Neuron (in vitro differentiated cells): ENCODE results near the gene TTC23.

Experiments
- H2AFZ ChIP-seq: one replicate; pipeline ENCODE4 v1.6.1; 2013; ENCODE audit warnings: low read depth, mild to moderate bottlenecking, inconsistent platforms, low read length, moderate library complexity
- H3K27me3 ChIP-seq: one replicate; pipeline ENCODE4 v1.6.1; 2013; ENCODE audit warnings: low read length; ENCODE audit not compliant: insufficient read depth
- H3K36me3 ChIP-seq: one replicate; pipeline ENCODE4 v1.6.1; 2013; ENCODE audit warnings: low read length; ENCODE audit not compliant: insufficient read depth
- H3K4me1 ChIP-seq: one replicate; pipeline ENCODE4 v1.6.1; 2013; ENCODE audit warnings: low read length; ENCODE audit not compliant: insufficient read depth
- H3K4me3 ChIP-seq: 2 replicates; pipeline ENCODE4 v1.5.1; 2013; ENCODE audit warnings: mild to moderate bottlenecking, low read length, moderate library complexity
- H3K9me3 ChIP-seq: one replicate; pipeline ENCODE4 v1.6.1; 2013; ENCODE audit warnings: low read length

Gene TTC23

DNA sequence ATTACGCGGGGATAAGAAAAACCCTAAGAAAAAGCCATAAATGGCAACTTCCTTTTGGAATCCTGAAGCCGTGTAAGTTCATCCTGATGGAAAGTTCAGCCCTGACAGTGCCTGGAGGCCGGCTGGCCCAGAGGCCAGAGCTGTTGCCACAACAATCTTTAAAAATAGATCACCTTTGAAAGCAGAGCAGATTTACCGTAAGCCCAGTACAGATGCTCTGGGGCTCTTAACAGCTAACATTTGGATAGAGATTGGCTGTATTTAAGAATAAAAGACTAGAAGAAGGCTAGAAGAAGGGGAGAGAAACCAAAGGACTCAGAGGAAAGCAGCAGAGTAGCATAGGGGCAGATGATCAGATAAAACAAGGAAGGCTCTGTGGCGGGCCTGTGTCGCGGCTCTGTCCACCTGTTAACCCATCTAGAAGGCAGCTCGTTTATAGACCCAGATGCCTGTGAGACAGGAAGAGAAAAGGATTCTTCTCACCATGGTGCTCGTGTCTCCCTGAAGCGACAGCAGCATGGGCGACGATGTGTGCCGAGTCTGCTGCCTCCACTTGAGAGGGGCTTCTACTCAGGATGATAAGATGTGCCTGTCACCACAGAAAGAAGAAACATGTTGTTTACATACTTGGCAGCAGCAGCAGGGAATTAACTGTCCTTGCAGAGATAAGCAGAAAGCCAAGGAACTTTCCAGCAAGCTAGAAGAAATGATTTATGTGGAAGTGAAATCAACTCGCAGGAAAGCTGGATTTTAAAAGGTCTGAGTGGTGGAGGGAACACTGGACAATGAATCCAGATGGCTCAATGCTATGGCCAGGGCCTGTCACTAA, 74.6 kb downstream of the TTC23 start:
- no peaks in the 10 kb centered on the region for H3K4me1 ChIP-seq
- peaks cover 23% of the 10 kb centered on the region for H3K36me3 ChIP-seq
- no peak overlapping the region for H2AFZ ChIP-seq
- H3K4me3 ChIP-seq, result no peak overlapping the region
- H3K9me3 ChIP-seq, result no peaks in the 10 kb centered on the region
- no peaks in the 10 kb centered on the region for H3K27me3 ChIP-seq

DNA sequence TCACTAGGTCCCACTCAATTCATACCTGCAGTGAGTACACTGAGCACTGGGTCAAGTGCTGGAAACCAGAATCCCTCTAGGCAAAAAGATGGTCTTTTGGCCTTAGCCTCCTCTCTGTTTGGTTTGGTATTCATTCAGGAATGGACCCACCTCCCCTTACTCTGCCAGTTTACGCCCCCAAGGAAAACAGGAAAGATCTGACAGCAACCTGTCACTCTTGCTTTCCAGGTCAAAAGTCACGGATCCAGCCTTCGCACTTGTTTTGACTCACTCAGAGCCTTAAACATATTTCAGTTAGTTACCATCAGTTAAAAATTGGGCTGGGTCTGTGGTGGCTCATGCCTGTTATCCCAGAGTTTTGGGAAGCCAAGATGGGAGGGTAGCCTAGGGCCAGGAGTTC, 76.4 kb downstream of the TTC23 start:
- H3K9me3 ChIP-seq, result no peaks in the 10 kb centered on the region
- H3K4me1 ChIP-seq, result no peaks in the 10 kb centered on the region

GRCh38 chr15:99172171-99172570, 77.2 kb downstream of the TTC23 start:
- no peaks in the 10 kb centered on the region for H3K27me3 ChIP-seq
- no peaks in the 10 kb centered on the region for H3K9me3 ChIP-seq
- H3K36me3 ChIP-seq, result peaks cover 27% of the 10 kb centered on the region
- H2AFZ ChIP-seq, result no peak overlapping the region
- no peak overlapping the region for H3K4me3 ChIP-seq
- no peaks in the 10 kb centered on the region for H3K4me1 ChIP-seq

More for the DNA sequence above, 76.4 kb downstream of the TTC23 start:
- Histone ChIP-seq H3K4me3 (no peak overlapping the region), H3K36me3 (peaks cover 23% of the 10 kb centered on the region), H3K27me3 (no peaks in the 10 kb centered on the region), H2AFZ (no peak overlapping the region)

DNA sequence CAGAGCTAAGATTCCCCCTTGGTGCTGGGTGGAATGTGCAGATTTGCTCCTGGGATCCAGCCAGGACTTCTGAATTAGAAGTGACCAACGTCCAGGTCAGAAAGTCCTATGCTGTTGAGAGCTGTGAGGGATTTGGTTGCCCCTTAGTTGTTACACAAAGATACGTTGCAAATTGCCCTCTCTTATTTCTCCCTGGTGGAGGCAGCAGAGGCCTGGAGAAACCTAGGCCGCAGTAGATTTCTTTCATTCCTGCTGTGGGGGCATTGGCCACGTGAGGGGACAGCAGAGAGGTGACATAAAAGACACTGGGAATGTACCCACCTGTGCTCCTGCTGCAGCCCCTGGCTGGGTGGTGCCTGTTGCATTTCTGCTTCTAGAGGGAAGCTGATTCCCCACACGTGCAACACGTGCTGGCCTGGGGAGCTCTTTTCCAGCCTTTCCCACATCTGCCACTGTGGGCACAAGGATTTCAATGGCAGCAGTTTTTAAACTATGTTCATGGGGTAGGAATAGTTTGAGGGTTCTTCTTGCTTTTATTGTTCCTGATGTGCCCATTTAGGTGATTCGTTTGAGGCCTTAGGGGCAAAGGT, 78.8 kb downstream of the TTC23 start:
- Histone ChIP-seq H3K9me3 (no peaks in the 10 kb centered on the region), H2AFZ (no peak overlapping the region), H3K4me1 (no peaks in the 10 kb centered on the region), H3K27me3 (no peaks in the 10 kb centered on the region), H3K4me3 (no peak overlapping the region), H3K36me3 (peaks cover 39% of the 10 kb centered on the region)

DNA sequence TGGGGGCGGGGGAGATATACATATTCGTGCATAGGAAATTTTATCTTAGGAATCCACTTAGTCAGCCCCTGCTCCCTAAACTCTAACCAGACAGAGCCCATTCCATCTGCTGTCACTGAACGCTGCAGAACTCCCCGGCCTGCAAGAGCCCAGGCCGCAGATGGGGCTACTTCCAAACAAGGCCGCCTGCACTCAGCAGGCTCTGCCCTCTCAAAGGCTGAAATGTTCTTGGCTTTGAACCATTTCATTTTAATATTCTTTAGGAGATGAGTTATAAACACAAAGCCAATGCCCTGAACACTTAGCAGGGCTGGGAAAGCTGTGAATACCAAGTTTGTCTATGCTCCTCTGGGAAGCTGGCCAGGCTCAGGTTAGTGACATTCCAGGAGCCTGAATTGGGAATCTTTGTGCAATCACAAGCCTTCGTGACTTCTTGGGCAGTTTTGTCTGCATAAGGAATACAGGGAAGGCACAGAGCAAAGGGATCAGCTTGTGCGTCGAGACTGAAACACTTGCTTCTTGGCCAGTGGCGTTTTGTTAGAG, 79.5 kb downstream of the TTC23 start:
- peaks cover 34% of the 10 kb centered on the region for H3K36me3 ChIP-seq
- H3K9me3 ChIP-seq, result no peaks in the 10 kb centered on the region
- H2AFZ ChIP-seq, result no peak overlapping the region

GRCh38 chr15:99168601-99169580, 80.5 kb downstream of the TTC23 start:
- Histone ChIP-seq H3K4me1 (no peaks in the 10 kb centered on the region), H2AFZ (no peak overlapping the region), H3K9me3 (no peaks in the 10 kb centered on the region), H3K36me3 (peaks cover 26% of the 10 kb centered on the region), H3K4me3 (no peak overlapping the region), H3K27me3 (no peaks in the 10 kb centered on the region)

More for the DNA sequence above, 79.5 kb downstream of the TTC23 start:
- Histone ChIP-seq H3K4me3 (no peak overlapping the region), H3K27me3 (no peaks in the 10 kb centered on the region), H3K4me1 (no peaks in the 10 kb centered on the region)

DNA sequence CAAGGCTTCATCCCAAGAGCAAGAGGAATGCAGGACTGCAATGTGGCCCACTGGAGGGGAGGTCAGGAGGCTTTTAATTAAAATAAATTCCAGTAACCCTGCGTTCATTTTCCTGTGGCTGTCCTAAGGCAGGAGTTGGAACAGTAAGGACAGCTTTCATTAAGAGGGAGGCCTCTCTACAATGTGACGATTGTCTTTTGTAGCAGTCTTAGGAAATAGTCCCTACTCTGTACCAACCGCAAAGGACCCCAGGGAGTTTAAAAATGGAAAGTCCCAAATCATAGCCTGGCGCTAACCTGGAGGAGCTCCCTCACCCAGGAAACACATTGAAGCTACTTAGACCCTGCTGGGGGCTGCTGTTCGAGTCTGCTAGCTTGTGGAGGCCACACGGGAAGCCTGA, 81.7 kb downstream of the TTC23 start:
- Histone ChIP-seq H3K36me3 (peaks cover 21% of the 10 kb centered on the region), H3K4me3 (no peak overlapping the region), H2AFZ (no peak overlapping the region), H3K9me3 (no peaks in the 10 kb centered on the region), H3K4me1 (no peaks in the 10 kb centered on the region), H3K27me3 (no peaks in the 10 kb centered on the region)

DNA sequence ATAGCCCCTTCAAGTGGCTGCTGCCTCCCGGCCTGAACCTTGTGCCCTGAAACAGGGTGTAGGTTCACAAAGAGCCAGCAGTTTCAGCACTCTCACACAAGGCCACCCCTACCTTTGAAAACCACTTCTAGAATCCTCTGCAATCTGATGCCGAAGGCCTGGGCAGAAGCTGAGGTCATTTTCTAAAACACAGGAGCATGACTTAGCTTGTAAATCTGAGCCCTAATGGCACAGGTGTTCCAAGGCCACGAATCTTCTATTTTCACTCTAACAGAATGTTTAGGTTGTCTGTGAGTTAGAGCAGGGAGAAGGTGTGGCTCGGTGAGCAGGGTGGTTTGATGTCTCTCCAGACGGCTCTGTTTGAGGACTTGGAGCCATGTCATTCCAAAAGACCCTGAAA, 82.2 kb downstream of the TTC23 start:
- peaks cover 25% of the 10 kb centered on the region for H3K36me3 ChIP-seq

DNA sequence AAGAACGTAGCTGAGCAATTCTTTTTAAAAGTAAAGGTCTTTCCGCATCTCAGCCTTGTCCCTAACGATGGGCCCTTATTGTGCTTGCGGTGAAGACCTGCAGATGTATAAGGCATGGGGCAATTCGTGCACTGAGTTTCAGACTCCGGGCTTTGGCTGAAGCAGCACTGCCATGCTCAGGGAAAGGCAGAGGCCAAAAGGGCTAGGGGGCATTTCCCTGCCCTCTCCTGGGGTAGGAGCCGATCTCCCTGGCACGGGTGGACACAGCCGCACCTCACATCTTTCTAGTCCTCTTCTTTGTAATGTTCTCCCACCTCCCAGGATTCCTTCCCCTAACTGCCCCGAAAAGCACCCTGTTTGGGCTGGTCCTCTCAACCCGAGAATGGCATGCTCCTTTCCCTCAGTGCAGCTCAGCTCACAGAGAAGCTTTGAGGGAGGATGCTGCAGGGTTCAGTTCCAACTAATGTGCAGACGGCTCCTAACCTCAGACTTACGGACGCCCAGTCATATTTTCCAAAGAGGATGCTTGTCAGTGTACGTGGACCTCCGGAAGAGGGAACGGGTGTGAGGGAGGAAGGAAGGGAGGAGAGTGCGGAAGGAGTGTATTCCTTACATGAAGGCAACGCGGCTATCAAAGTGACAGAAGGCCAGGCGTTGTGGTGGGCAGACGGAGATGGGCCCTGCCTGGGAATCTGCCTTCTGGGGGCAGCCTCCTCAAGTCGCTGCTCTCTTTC, 83.3 kb downstream of the TTC23 start:
- H3K27me3 ChIP-seq, result no peaks in the 10 kb centered on the region
- no peaks in the 10 kb centered on the region for H3K9me3 ChIP-seq
- no peaks in the 10 kb centered on the region for H3K4me1 ChIP-seq
- peaks cover 34% of the 10 kb centered on the region for H3K36me3 ChIP-seq
- no peak overlapping the region for H2AFZ ChIP-seq
- no peak overlapping the region for H3K4me3 ChIP-seq

More for the DNA sequence above, 82.2 kb downstream of the TTC23 start:
- Histone ChIP-seq H2AFZ (no peak overlapping the region), H3K27me3 (no peaks in the 10 kb centered on the region), H3K4me1 (no peaks in the 10 kb centered on the region), H3K9me3 (no peaks in the 10 kb centered on the region), H3K4me3 (no peak overlapping the region)

GRCh38 chr15:99165020-99165790, 84.2 kb downstream of the TTC23 start:
- no peak overlapping the region for H2AFZ ChIP-seq

GRCh38 chr15:99164119-99164518, 85.3 kb downstream of the TTC23 start:
- H3K36me3 ChIP-seq, result peaks cover 33% of the 10 kb centered on the region
- no peaks in the 10 kb centered on the region for H3K4me1 ChIP-seq
- no peaks in the 10 kb centered on the region for H3K27me3 ChIP-seq
- no peak overlapping the region for H2AFZ ChIP-seq
- H3K4me3 ChIP-seq, result no peak overlapping the region
- no peaks in the 10 kb centered on the region for H3K9me3 ChIP-seq

More at GRCh38 chr15:99165020-99165790, 84.2 kb downstream of the TTC23 start:
- Histone ChIP-seq H3K4me1 (no peaks in the 10 kb centered on the region), H3K36me3 (peaks cover 29% of the 10 kb centered on the region), H3K9me3 (no peaks in the 10 kb centered on the region), H3K27me3 (no peaks in the 10 kb centered on the region), H3K4me3 (no peak overlapping the region)
